ENCODE measurements around the gene GABRR1.

DNA sequence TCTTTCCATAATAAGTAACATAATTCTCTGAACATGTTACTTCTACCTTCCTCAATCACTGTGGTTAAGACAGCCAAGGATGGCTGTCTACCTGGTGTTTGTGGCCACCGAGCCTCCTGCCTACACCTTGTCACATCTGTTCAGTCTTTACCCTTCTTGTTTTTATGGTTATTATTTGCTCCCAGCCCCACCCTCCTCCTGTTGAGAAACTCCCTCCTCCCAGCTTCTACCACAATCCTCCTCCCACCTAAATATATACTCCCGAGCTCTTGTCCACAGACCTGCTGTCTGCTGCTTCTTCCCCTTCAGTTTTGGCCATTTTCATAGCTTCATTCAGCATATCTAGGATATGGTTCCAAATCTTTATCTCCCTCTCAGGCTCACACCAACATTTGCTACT is 35.7 kb upstream of the GABRR1 start:
- TF ChIP-seq ZFP30 (CRISPR knock-in tag; IDR thresholded peaks at IDR 0.05) (no peak), ISL1 (CRISPR knock-in tag; IDR thresholded peaks at IDR 0.05) (no peak), ZNF70 (CRISPR knock-in tag; IDR thresholded peaks at IDR 0.05) (no peak), ZNF565 (CRISPR knock-in tag; conservative IDR thresholded peaks at IDR 0.05; ENCODE audit: low read depth) (no peak), ARNTL (CRISPR knock-in tag; IDR thresholded peaks at IDR 0.05; ENCODE audit: borderline replicate concordance, low read depth) (no peak), OSR1 (CRISPR knock-in tag; IDR thresholded peaks at IDR 0.05) (no peak), GLIS3 (CRISPR knock-in tag; IDR thresholded peaks at IDR 0.05) (no peak)
- TF ChIP-seq, protein P1, sequence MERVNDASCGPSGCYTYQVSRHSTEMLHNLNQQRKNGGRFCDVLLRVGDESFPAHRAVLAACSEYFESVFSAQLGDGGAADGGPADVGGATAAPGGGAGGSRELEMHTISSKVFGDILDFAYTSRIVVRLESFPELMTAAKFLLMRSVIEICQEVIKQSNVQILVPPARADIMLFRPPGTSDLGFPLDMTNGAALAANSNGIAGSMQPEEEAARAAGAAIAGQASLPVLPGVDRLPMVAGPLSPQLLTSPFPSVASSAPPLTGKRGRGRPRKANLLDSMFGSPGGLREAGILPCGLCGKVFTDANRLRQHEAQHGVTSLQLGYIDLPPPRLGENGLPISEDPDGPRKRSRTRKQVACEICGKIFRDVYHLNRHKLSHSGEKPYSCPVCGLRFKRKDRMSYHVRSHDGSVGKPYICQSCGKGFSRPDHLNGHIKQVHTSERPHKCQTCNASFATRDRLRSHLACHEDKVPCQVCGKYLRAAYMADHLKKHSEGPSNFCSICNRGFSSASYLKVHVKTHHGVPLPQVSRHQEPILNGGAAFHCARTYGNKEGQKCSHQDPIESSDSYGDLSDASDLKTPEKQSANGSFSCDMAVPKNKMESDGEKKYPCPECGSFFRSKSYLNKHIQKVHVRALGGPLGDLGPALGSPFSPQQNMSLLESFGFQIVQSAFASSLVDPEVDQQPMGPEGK (CRISPR knock-in tag; IDR thresholded peaks at IDR 0.05; ENCODE audit: borderline replicate concordance) = no peak
- TF ChIP-seq, protein P2, sequence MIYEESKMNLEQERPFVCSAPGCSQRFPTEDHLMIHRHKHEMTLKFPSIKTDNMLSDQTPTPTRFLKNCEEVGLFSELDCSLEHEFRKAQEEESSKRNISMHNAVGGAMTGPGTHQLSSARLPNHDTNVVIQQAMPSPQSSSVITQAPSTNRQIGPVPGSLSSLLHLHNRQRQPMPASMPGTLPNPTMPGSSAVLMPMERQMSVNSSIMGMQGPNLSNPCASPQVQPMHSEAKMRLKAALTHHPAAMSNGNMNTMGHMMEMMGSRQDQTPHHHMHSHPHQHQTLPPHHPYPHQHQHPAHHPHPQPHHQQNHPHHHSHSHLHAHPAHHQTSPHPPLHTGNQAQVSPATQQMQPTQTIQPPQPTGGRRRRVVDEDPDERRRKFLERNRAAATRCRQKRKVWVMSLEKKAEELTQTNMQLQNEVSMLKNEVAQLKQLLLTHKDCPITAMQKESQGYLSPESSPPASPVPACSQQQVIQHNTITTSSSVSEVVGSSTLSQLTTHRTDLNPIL (CRISPR knock-in tag; IDR thresholded peaks at IDR 0.05; ENCODE audit: low read depth) = no peak
- TF ChIP-seq, protein P3, sequence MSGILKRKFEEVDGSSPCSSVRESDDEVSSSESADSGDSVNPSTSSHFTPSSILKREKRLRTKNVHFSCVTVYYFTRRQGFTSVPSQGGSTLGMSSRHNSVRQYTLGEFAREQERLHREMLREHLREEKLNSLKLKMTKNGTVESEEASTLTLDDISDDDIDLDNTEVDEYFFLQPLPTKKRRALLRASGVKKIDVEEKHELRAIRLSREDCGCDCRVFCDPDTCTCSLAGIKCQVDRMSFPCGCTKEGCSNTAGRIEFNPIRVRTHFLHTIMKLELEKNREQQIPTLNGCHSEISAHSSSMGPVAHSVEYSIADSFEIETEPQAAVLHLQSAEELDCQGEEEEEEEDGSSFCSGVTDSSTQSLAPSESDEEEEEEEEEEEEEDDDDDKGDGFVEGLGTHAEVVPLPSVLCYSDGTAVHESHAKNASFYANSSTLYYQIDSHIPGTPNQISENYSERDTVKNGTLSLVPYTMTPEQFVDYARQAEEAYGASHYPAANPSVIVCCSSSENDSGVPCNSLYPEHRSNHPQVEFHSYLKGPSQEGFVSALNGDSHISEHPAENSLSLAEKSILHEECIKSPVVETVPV (CRISPR knock-in tag; IDR thresholded peaks at IDR 0.05) = no peak
